ENCODE data around the gene GP1BA.

- no peak for TF ChIP-seq CTCF (IDR thresholded peaks at IDR 0.05)
- no peak for TF ChIP-seq POLR2A (IDR thresholded peaks at IDR 0.05)
Observed at GRCh38 chr17:4965311-4965986, 33.4 kb downstream of the GP1BA start.
